WERI-Rb-1 (cell line): ENCODE measurements around the gene SSX5.
A peak's percentile ranks its signal among the peaks of the same experiment; 100 is the strongest.
"Not testable (repeated sequence)": the region's sequence is repeated elsewhere in the genome, so short reads cannot be mapped to it uniquely, and the experiment has no call there.

Source experiments
- DNase-seq: peaks from one replicate; pipeline ENCODE4 v3.0.0-alpha.2; 2020
- H3K27ac ChIP-seq: fragments of 250-450 bp; sonication (Bioruptor Pico); 2 replicates; pipeline ENCODE4 v1.5.1; 2020; ENCODE audit warnings: mild to moderate bottlenecking, moderate library complexity
- H3K27me3 ChIP-seq: fragments of 250-450 bp; sonication (Bioruptor Pico); 2 replicates; pipeline ENCODE4 v1.5.1; 2021; ENCODE audit warnings: mild to moderate bottlenecking, low read depth, moderate library complexity; ENCODE audit not compliant: insufficient read depth, severe bottlenecking
- H3K36me3 ChIP-seq: fragments of 250-450 bp; sonication (Bioruptor Pico); 2 replicates; pipeline ENCODE4 v1.5.1; 2020; ENCODE audit warnings: mild to moderate bottlenecking, moderate library complexity
- H3K4me3 ChIP-seq: 2 replicates; pipeline ENCODE4 v1.5.1; 2011; ENCODE audit warnings: low read depth, mild to moderate bottlenecking, control low read depth, low read length
- H3K9me3 ChIP-seq: fragments of 250-450 bp; sonication (Bioruptor Pico); 2 replicates; pipeline ENCODE4 v1.5.1; 2021; ENCODE audit warnings: mild to moderate bottlenecking, moderate library complexity; ENCODE audit not compliant: severe bottlenecking
- TF ChIP-seq, protein P1 (sequence below): IDR thresholded peaks from 2 replicates; pipeline ENCODE4 v1.5.1; 2011; ENCODE audit warnings: low read depth, mild to moderate bottlenecking, control low read depth, inconsistent platforms, low read length

SSX5 gene, protein sequence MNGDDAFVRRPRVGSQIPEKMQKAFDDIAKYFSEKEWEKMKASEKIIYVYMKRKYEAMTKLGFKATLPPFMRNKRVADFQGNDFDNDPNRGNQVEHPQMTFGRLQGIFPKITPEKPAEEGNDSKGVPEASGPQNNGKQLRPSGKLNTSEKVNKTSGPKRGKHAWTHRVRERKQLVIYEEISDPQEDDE

DNA sequence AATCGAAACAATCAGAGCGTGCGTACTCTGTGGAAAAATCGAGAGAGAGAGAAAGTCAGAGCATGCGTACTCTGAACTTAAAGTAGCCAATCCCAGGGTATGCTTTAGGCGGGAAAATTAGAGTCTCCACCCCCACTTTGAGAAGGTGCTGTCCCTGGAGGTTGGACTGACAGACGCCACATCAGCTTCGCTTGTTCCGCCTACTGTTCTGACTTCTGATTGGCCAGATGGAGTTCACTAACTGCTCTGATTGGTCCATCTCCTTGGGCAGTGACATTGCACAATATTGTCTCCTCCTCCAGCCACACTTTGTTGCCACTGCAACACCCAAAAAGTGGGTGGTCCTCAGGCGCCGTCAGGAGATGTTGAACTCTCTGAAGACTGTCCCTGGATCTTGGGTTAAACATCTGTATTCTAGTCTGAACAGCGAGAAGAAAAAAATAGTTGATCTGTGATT is at the start of gene SSX5:
TSS of gene SSX5 (minus strand) at position 51 of the 457 bp plus-strand sequence. CDS start 1,437 bp downstream, outside the sequence.
- Histone ChIP-seq H3K27me3 (no peaks in the 10 kb centered on the region), H3K36me3 (no peaks in the 10 kb centered on the region), H3K4me3 (no peak within 1 kb of the TSS), H3K9me3 (no peaks in the 10 kb centered on the region), H3K27ac (no peak within 1 kb of the TSS)
- TF ChIP-seq, protein P1, sequence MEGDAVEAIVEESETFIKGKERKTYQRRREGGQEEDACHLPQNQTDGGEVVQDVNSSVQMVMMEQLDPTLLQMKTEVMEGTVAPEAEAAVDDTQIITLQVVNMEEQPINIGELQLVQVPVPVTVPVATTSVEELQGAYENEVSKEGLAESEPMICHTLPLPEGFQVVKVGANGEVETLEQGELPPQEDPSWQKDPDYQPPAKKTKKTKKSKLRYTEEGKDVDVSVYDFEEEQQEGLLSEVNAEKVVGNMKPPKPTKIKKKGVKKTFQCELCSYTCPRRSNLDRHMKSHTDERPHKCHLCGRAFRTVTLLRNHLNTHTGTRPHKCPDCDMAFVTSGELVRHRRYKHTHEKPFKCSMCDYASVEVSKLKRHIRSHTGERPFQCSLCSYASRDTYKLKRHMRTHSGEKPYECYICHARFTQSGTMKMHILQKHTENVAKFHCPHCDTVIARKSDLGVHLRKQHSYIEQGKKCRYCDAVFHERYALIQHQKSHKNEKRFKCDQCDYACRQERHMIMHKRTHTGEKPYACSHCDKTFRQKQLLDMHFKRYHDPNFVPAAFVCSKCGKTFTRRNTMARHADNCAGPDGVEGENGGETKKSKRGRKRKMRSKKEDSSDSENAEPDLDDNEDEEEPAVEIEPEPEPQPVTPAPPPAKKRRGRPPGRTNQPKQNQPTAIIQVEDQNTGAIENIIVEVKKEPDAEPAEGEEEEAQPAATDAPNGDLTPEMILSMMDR = no peak
- DNase-seq = no peak

DNA sequence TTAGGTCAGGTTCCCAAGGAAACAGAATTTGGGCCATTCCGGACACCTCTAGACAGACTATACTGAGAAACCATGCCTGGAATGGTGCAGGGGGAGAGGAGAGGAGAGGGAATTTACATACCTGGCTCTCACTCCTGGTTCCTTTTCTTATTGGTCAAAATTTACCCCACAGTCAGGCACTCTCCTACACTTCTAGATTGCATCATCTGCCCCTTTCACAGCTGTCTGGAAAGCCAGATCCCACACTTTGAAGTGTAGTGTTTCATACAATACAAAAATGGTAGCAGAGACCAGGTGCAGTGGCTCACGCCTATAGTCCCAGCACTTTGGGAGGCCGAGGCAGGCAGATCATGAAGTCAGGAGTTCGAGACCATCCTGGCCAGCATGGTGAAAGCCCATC is 27.6 kb upstream of the SSX5 start:
- not testable (repeated sequence) for H3K4me3 ChIP-seq, DNase-seq, H3K36me3 ChIP-seq, H3K27me3 ChIP-seq, H3K27ac ChIP-seq, H3K9me3 ChIP-seq

DNA sequence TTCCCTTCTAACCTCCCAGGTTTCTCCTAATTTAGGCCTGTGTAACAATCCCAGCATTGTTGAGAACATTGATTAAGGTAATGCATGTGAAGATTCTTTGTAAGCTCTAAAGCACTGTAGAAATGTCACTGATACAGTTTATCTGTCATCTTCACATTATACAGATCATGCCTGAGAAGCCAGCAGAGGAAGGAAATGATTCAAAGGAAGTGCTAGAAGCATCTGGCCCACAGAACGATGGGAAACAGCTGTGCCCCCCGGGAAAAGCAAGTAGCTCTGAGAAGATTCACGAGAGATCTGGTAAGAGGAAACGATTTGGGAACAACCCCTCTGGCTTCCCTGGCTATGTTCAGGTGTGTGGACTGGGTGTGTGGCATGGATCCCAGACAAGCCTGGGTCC is 17.7 kb upstream of the SSX5 start:
- not testable (repeated sequence) for H3K36me3 ChIP-seq, H3K27ac ChIP-seq, H3K4me3 ChIP-seq, H3K27me3 ChIP-seq, DNase-seq, H3K9me3 ChIP-seq

DNA sequence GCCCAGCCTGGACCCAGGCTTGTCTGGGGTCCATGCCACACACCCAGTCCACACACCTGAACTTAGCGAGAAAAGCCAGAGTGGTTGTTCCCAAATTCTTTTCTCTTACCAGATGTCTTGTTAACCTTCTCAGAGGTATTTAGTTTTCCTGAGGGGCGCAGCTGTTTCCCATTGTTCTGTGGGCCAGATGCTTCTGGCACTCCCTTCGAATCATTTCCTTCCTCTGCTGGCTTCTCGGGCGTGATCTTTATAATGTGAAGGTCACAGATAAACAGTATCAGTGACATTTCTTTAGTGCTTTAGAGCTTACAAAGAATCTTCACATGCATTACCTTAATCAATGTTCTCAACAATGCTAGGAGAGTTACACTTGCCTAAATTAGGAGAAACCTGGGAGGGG is 6.6 kb downstream of the SSX5 start:
- not testable (repeated sequence) for H3K9me3 ChIP-seq, DNase-seq, H3K4me3 ChIP-seq, H3K27ac ChIP-seq, H3K27me3 ChIP-seq, H3K36me3 ChIP-seq

DNA sequence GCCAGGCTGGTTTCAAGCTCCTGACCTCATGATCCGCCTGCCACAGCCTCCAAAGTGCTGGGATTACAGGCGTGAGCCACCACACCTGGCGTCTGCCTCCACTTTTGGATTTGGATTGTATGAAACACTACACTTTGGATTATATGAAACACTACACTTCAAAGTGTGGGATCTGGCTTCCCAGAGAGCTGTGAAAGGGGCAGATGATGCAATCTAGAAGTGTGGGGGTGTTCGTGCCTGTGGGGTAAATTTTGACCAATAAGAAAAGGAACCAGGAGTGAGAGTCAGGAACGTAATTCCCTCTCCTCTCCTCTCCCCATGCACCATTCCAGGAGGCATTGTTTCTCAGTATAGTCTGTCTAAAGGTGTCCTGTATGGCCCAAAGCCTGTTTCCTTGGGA is 14.7 kb downstream of the SSX5 start:
- not testable (repeated sequence) for H3K4me3 ChIP-seq, H3K9me3 ChIP-seq, H3K36me3 ChIP-seq, H3K27me3 ChIP-seq
- peak; percentile 63 for DNase-seq
- peak overlapping the region; percentile 71 for H3K27ac ChIP-seq

DNA sequence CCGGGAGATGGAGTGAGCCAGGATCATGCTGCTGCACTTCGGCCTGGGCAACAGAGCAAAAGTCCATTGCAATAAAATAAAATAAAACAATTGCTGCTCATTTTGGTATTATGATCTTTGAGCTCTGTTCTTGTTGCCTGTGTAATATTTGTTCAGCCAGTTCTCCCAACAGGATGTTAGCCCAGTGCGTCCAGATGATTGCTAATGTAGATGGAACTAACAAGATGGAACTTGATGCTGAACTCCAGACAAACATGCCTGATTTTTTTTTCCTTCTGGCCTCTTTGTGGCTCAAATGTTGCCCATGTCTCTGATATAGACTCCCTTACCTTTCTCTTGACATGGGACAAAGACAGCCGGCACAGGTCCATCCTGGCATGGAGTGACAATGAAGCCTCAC is 15.8 kb downstream of the SSX5 start:
- H3K27me3 ChIP-seq = no peaks in the 10 kb centered on the region
- H3K27ac ChIP-seq = no peak overlapping the region
- H3K9me3 ChIP-seq = no peaks in the 10 kb centered on the region
- no peak overlapping the region for H3K4me3 ChIP-seq
- no peaks in the 10 kb centered on the region for H3K36me3 ChIP-seq
- TF ChIP-seq, protein P1 = no peak
- DNase-seq = no peak

DNA sequence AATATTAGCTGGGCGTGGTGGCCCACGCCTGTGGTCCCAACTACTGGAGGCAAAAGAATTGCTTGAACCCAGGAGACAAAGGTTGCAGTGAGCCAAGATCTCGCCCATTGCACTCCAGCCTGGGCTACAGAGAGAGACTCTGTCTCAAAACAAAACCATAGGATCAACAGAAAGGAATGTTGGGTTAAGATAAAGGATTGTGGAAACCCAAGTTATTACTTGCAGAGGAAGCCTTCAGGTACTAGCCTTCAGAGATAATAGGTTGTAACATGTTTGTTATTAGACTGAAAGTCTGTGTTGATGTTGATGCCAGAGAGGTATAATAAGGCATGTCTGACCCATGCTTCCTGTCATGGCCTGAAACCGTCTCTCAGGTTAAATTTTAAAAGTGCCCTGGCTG is 16.9 kb downstream of the SSX5 start:
- Histone ChIP-seq H3K27ac (no peak overlapping the region), H3K9me3 (no peaks in the 10 kb centered on the region), H3K4me3 (no peak overlapping the region), H3K36me3 (no peaks in the 10 kb centered on the region), H3K27me3 (no peaks in the 10 kb centered on the region)
- TF ChIP-seq, protein P1 = no peak
- no peak for DNase-seq

DNA sequence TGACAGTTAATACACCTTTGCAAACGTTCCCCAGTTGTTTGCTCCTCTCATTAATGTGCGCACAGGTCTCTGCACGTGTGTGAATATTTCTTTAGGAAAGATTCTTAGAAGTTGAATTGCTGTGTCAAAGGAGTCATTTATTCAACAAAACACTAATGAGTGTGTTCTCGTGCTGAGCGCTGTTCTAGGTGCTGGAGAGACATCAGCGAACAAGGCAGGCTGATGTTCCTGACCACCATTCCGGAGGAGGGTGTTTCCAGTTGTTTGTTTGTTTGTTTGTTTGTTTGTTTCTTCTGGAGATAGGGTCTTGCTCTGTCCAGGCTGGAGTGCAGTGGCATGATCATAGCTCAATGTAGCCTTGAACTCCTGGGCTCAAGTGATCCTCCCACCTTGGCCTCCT is 30.3 kb downstream of the SSX5 start:
- DNase-seq, H3K27me3 ChIP-seq, H3K27ac ChIP-seq, H3K4me3 ChIP-seq, H3K36me3 ChIP-seq, H3K9me3 ChIP-seq: not testable (repeated sequence)
